K562 (cell line): Measurements from ENCODE around the gene ELK4. TPM values are rescaled to one million over a fixed set of nuclear protein-coding genes. Genes with fewer than 3 reads are reported as not detected.

Experiments used
- CEBPG ChIP-seq, 3 experiments: fragments of 200-800 bp in 1 of 3; sonication (Bioruptor generic) in 1 of 3; sonication (generic) in 1 of 3; formaldehyde crosslinking in 1 of 3; IDR thresholded peaks in 2 of 3; conservative IDR thresholded peaks in 1 of 3; 2 replicates each; pipeline versions ENCODE4 v1.6.1 to v1.8.0; 2016 to 2022; ENCODE audit warnings: missing compliant biosample characterization in 2 of 3, missing genetic modification characterization in 2 of 3, mild to moderate bottlenecking in 1 of 3, missing genetic modification reagents in 1 of 3
- FOXP4 ChIP-seq: sonication (generic); formaldehyde crosslinking; IDR thresholded peaks from 2 replicates; pipeline ENCODE4 v1.8.0; 2022; ENCODE audit warnings: mild to moderate bottlenecking, missing genetic modification reagents, borderline replicate concordance
- KDM4B ChIP-seq, 2 experiments: fragments of 450-650 bp in 1 of 2; sonication (generic) in 1 of 2; IDR thresholded peaks; 2 replicates each; pipeline ENCODE4 v1.6.1; 2016 to 2017; ENCODE audit warnings: borderline replicate concordance in 2 of 2, antibody characterized with exemption in 1 of 2, low read depth in 1 of 2, mild to moderate bottlenecking in 1 of 2
- MGA ChIP-seq: fragments of 450-650 bp; IDR thresholded peaks from 2 replicates; pipeline ENCODE4 v1.6.1; 2016; ENCODE audit warnings: mild to moderate bottlenecking, moderate library complexity
- PML ChIP-seq: IDR thresholded peaks from 2 replicates; pipeline ENCODE4 v1.6.1; 2012; ENCODE audit warnings: low read length, inconsistent platforms
- PURB ChIP-seq: sonication (generic); formaldehyde crosslinking; IDR thresholded peaks from 2 replicates; pipeline ENCODE4 v1.9.0; 2021; ENCODE audit warnings: low read depth, mild to moderate bottlenecking, missing genetic modification reagents
- RCOR1 ChIP-seq, 2 experiments: IDR thresholded peaks; 2 replicates each; pipeline ENCODE4 v1.6.1; 2012; ENCODE audit warnings: low read depth in 2 of 2, low read length in 2 of 2, borderline replicate concordance in 1 of 2, improper control_type of control experiment in 1 of 2
- ZBTB5 ChIP-seq: fragments of 450-650 bp; IDR thresholded peaks from 2 replicates; pipeline ENCODE4 v1.6.1; 2017; ENCODE audit warnings: antibody characterized with exemption
- ZNF140 ChIP-seq: fragments of 250-450 bp; sonication (Bioruptor Pico); IDR thresholded peaks from 2 replicates; pipeline ENCODE4 v1.8.0; 2021; ENCODE audit warnings: moderate library complexity, mild to moderate bottlenecking, inconsistent platforms
- ZNF239 ChIP-seq: fragments of 250-450 bp; sonication (Bioruptor Pico); IDR thresholded peaks from 2 replicates; pipeline ENCODE4 v1.4.0; 2020; ENCODE audit warnings: mild to moderate bottlenecking
- polyA plus RNA-seq, 8 experiments: library from polyadenylated mRNA; depleted of rRNA in 4 of 8; stranded (reverse) in 5 of 8; unstranded in 3 of 8; fragments of >200 nt; fragmentation: Nextera tagmentation in 2 of 8; fragmentation: Illumina TruSeq in 1 of 8; extraction: Ambion mirVana in 2 of 8; extraction: Trizol in 1 of 8; gene quantifications; 2 replicates each; pipeline versions ENCODE4 v1.2.1 to v1.2.3, GENCODE V29; 2011 to 2014; ENCODE audit warnings: inconsistent platforms in 1 of 8, missing spikeins in 1 of 8
- total RNA-seq, 7 experiments: library from RNA; depleted of rRNA in 6 of 7; stranded (reverse); fragments of >200 nt in 6 of 7; fragmentation: Illumina TruSeq in 2 of 7; extraction: Trizol in 2 of 7; gene quantifications; 2 replicates each; pipeline versions ENCODE4 v1.2.1 to v1.2.3, GENCODE V29; 2011 to 2021; ENCODE audit warnings: low replicate concordance in 1 of 7

Gene ELK4
- total and polyA plus RNA-seq, 9 of the 15 experiments (the other 6 are each of a cell fraction or from before 2014, with no cell fraction given) = 2.0 to 21.7 (median 9.2) TPM

- TF ChIP-seq ZBTB5 (no peak), KDM4B (IDR thresholded peaks at IDR 0.05; ENCODE audit: borderline replicate concordance in 2 of 2, low read depth in 1 of 2) (peak in 1 of 2 experiments; percentile 55; a peak in 1 of 4 replicates), PML (no peak; the same call in none of the 2 replicates), ZNF140 (CRISPR knock-in tag) (no peak), FOXP4 (CRISPR knock-in tag) (no peak), PURB (CRISPR knock-in tag) (no peak), RCOR1 (IDR thresholded peaks at IDR 0.05; ENCODE audit: borderline replicate concordance in 1 of 2, low read depth in 2 of 2, low read length in 2 of 2) (no peak; a peak in 1 of 4 replicates), MGA (peak; percentile 47), CEBPG (CRISPR knock-in tag; IDR thresholded peaks at IDR 0.05) (peak; percentile 34; the same call in 1 of the 2 replicates), CEBPG (tag; conservative IDR thresholded peaks at IDR 0.05 in 1 of 2, IDR thresholded peaks at IDR 0.05 in 1 of 2) (no peak), ZNF239 (CRISPR knock-in tag) (no peak)
Measured at GRCh38 chr1:205631010-205631767, 622 bp downstream of the ELK4 start (continued).
